Heart left ventricle (tissue), 13 donors: ENCODE measurements around the gene NKAIN2.

ENCODE experiments used
- CTCF ChIP-seq, 12 donors: fragments of 200-600 bp; sonication (generic) in 4 of 12; IDR thresholded peaks; one replicate each; pipeline versions ENCODE4 v1.5.0 to v1.8.0; 2018 to 2022; ENCODE audit warnings: antibody characterized with exemption in 12 of 12, mild to moderate bottlenecking in 5 of 12
- POLR2A ChIP-seq, 2 donors: fragments of 450-650 bp; IDR thresholded peaks; one replicate each; pipeline ENCODE4 v1.6.1; 2017; ENCODE audit warnings: antibody characterized with exemption in 2 of 2, mild to moderate bottlenecking in 2 of 2, moderate library complexity in 2 of 2
- donor health status: ischemic (EF 13 %, LVEDD 7.1; RV severe dilation, severe dysfunction).
- donor health status: DM: no; HTN: yes; CAD: no.
- donor health status: DM: no; HTN: no; CAD: no.
- donor health status: ischemic (EF 25% LVEDD 6.9; RV normal size, moderate dysfunction).
- donor health status: ischemic (EF 25% LVEDD 5.7; RV mildly dilated, moderate dysfunction).
- donor health status: ischemic (EF 35%, LVEDD 5.7; RV mildly dilated, moderate dysfunction).
- donor health status: nonischemic (EF 11% LVEDD 7.7; RV severe dilation, severe dysfunction).
- donor health status: DM: yes; HTN: yes; CAD: no.
- donor health status: PGD.
- donor health status: ischemic (EF 29% LVEDD 5.4; RV normal size, mild dysfunction).
- donor health status: nonischemic (EF 23%, LVEDD 6.1; RV moderate dilation, normal function).

- no peak for TF ChIP-seq CTCF (IDR thresholded peaks at IDR 0.05)
- TF ChIP-seq POLR2A (IDR thresholded peaks at IDR 0.05), result no peak
Measured at GRCh38 chr6:124604719-124605118, 801.1 kb downstream of the NKAIN2 start.
